Vagina (tissue), 2 donors: Measurements from ENCODE around the gene TPSB2.

ENCODE experiments used
- CTCF ChIP-seq, 3 experiments: fragments of 450-650 bp in 2 of 3; fragments of 200-600 bp in 1 of 3; sonication (generic) in 1 of 3; IDR thresholded peaks; one replicate each; pipeline ENCODE4 v1.5.1; 2017 to 2019; ENCODE audit warnings: antibody characterized with exemption in 3 of 3, mild to moderate bottlenecking in 2 of 3, moderate library complexity in 2 of 3
- POLR2A ChIP-seq, 2 donors: fragments of 450-650 bp; IDR thresholded peaks; one replicate each; pipeline ENCODE4 v1.6.1; 2017; ENCODE audit warnings: antibody characterized with exemption in 2 of 2, mild to moderate bottlenecking in 2 of 2, moderate library complexity in 2 of 2
- POLR2AphosphoS5 ChIP-seq, 2 donors: sonication (generic); formaldehyde crosslinking; IDR thresholded peaks; one replicate each; pipeline ENCODE4 v1.9.0; 2017; ENCODE audit warnings: antibody characterized with exemption in 2 of 2, mild to moderate bottlenecking in 2 of 2, low read depth in 1 of 2; ENCODE audit not compliant: insufficient read depth in 1 of 2

GRCh38 chr16:1261131-1261892 lies 31.3 kb upstream of the TPSB2 start:
- TF ChIP-seq POLR2A (IDR thresholded peaks at IDR 0.05) = no peak
- no peak for TF ChIP-seq CTCF (IDR thresholded peaks at IDR 0.05)
- TF ChIP-seq POLR2AphosphoS5 (IDR thresholded peaks at IDR 0.05; ENCODE audit: insufficient read depth in 1 of 2, low read depth in 1 of 2) = no peak
